Testis (tissue), 3 donors: ENCODE measurements around the gene ICA1L. TPM values are rescaled to one million over a fixed set of nuclear protein-coding genes. Genes with fewer than 3 reads are reported as not detected.

Source experiments
- DNase-seq: peaks from one replicate; pipeline ENCODE4 v3.0.0-alpha.2; 2019
- H3K27ac ChIP-seq, 2 donors: fragments of 200-600 bp; sonication (generic); one replicate each; pipeline ENCODE4 v1.5.1; 2019
- H3K27me3 ChIP-seq: fragments of 200-600 bp; sonication (generic); one replicate; pipeline ENCODE4 v1.5.1; 2019
- H3K36me3 ChIP-seq: fragments of 200-600 bp; sonication (generic); one replicate; pipeline ENCODE4 v1.5.1; 2017; ENCODE audit warnings: low read depth; ENCODE audit errors: missing control alignments
- H3K4me1 ChIP-seq: fragments of 200-600 bp; sonication (generic); one replicate; pipeline ENCODE4 v1.5.1; 2019
- H3K4me3 ChIP-seq, 2 donors: fragments of 200-600 bp; sonication (generic); one replicate each; pipeline ENCODE4 v1.5.1; 2017 to 2019
- H3K9me3 ChIP-seq: fragments of 200-600 bp; sonication (generic); one replicate; pipeline ENCODE4 v1.5.1; 2017
- POLR2A ChIP-seq: fragments of 450-650 bp; IDR thresholded peaks from one replicate; pipeline ENCODE4 v1.6.1; 2017; ENCODE audit warnings: antibody characterized with exemption, mild to moderate bottlenecking, moderate library complexity
- WGBS, 2 donors: methylation state at CpG; one replicate each; pipeline ENCODE4 v1.1.5; 2018; 5-methylcytosine and 5-hydroxymethylcytosine counted together
- intact Hi-C: fragments of 100-400 bp; cut with DNase I; formaldehyde crosslinking; loops from one replicate; pipeline ENCODE4 v1.15.1; 2023; ENCODE audit warnings: low total_unique reads
- polyA plus RNA-seq: library from polyadenylated mRNA; stranded (reverse); fragments of 350-450 nt; fragmentation: Illumina TruSeq; extraction: RNeasy Lipid Tissue Mini Kit (QIAGEN cat#74804); gene quantifications from one replicate; pipeline ENCODE4 v1.2.3, GENCODE V29; 2014; ENCODE audit warnings: low read depth, low replicate concordance; ENCODE audit not compliant: insufficient read depth
- total RNA-seq, 2 donors: library from RNA; depleted of rRNA; stranded (reverse); fragments of >200 nt; gene quantifications; one replicate each; pipeline ENCODE4 v1.2.3, GENCODE V29; 2016
- TF ChIP-seq, protein P1 (sequence below), 3 experiments: fragments of 450-650 bp in 2 of 3; fragments of 200-600 bp in 1 of 3; sonication (generic) in 1 of 3; IDR thresholded peaks; one replicate each; pipeline ENCODE4 v1.5.1; 2016 to 2019; ENCODE audit warnings: antibody characterized with exemption in 3 of 3, mild to moderate bottlenecking in 2 of 3, moderate library complexity in 1 of 3

The ICA1L gene
- total and polyA plus RNA-seq, 3 donors from 2014 or later, result 18.9 to 41.8 (median 36.0) TPM

DNA sequence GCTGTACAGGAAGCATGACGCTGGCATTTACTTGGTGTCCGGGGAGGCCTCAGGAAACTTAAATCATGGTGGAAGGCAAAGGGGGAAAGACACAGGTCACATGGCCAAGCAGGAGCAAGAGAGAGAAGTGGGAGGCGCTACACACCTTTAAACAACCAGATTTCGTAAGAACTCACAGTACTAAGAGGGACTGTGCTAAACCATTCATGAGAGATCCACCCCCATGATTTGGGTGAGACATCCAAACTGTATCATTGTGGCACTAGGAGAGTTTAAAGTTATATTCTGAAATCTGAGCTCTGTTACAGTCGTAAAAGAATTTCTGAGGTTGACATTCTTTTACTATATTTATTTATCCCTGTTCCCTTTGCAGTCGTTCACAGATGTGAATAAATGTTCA, 116.6 kb downstream of the ICA1L start:
- Histone ChIP-seq H3K27me3 (no peaks in the 10 kb centered on the region), H3K27ac (no peak overlapping the region), H3K36me3 (no peaks in the 10 kb centered on the region), H3K4me1 (no peaks in the 10 kb centered on the region), H3K4me3 (no peak overlapping the region), H3K9me3 (no peaks in the 10 kb centered on the region)
- TF ChIP-seq, protein P1, sequence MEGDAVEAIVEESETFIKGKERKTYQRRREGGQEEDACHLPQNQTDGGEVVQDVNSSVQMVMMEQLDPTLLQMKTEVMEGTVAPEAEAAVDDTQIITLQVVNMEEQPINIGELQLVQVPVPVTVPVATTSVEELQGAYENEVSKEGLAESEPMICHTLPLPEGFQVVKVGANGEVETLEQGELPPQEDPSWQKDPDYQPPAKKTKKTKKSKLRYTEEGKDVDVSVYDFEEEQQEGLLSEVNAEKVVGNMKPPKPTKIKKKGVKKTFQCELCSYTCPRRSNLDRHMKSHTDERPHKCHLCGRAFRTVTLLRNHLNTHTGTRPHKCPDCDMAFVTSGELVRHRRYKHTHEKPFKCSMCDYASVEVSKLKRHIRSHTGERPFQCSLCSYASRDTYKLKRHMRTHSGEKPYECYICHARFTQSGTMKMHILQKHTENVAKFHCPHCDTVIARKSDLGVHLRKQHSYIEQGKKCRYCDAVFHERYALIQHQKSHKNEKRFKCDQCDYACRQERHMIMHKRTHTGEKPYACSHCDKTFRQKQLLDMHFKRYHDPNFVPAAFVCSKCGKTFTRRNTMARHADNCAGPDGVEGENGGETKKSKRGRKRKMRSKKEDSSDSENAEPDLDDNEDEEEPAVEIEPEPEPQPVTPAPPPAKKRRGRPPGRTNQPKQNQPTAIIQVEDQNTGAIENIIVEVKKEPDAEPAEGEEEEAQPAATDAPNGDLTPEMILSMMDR (IDR thresholded peaks at IDR 0.05), result no peak
- no peak for TF ChIP-seq POLR2A
- WGBS, 2 donors, result 86 to 90% methylated on average over 6 of the region's 6 CpGs
- no peak for DNase-seq
- intact Hi-C loops, result no loop called here

DNA sequence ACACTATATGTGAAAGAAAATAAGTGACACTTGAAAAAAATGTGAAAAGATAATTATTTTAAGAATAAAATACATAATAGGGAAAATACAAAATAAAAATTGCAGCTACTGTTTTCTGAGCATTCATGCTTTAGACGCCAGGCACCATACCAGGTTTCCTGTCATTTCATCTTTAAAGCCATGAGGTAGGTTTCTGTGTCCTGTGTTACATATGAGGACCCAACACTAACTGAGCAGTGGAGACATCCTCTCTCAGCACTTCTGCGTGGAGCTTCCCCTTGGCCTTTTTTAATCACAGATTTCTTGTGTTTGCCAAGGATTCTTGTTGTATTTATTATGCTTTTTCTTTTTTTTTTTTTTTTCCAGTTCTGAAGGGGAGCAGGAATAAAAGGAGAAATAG, 119.5 kb downstream of the ICA1L start:
- Histone ChIP-seq H3K4me1 (no peaks in the 10 kb centered on the region), H3K27me3 (no peaks in the 10 kb centered on the region), H3K9me3 (no peaks in the 10 kb centered on the region), H3K4me3 (no peak overlapping the region), H3K36me3 (no peaks in the 10 kb centered on the region), H3K27ac (no peak overlapping the region)
- no peak for TF ChIP-seq POLR2A
- TF ChIP-seq, protein P1 (IDR thresholded peaks at IDR 0.05), result no peak
- intact Hi-C loops, result no loop called here
- DNase-seq, result no peak
- 64 to 73% methylated on average over 2 of the region's 2 CpGs for WGBS, 2 donors

DNA sequence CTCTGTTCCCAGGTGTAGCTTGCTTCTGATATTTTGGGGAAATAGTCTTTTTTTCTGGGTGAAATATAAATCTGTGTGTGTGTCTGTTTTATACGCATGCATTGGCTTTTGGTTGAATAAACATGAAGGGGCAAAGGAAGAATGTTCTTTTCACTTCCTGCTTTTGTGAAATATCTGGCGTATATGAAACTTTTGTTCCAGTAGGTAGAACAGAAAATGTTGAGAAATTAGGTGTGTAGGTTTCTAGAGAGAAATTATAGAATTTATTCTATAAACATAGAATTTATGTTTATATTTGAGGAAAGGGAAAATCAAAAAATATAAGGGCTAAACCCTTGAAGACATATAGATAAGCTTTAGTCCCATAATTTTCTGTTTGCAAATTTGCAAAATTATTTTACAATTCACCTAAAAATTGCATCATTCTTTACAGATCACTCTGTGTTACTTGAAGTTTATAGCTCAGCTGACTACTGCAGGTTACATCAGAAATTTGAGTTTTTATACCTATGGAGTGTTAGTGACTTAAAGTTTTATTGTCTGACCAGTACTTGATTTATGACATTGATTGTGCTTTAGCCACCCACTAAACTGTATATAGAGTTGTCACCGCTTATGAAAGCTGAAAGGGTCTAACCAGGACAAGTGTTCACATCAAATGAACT, 120.7 kb downstream of the ICA1L start:
- H3K4me1 ChIP-seq, result no peaks in the 10 kb centered on the region
- no peaks in the 10 kb centered on the region for H3K9me3 ChIP-seq
- no peak overlapping the region for H3K4me3 ChIP-seq
- intact Hi-C loops, result no loop called here
- TF ChIP-seq, protein P1 (IDR thresholded peaks at IDR 0.05), result no peak
- TF ChIP-seq POLR2A, result no peak
- H3K27me3 ChIP-seq, result no peaks in the 10 kb centered on the region
- DNase-seq, result no peak
- 90 to 92% methylated on average over 3 of the region's 3 CpGs for WGBS, 2 donors
- no peaks in the 10 kb centered on the region for H3K36me3 ChIP-seq
- no peak overlapping the region for H3K27ac ChIP-seq

DNA sequence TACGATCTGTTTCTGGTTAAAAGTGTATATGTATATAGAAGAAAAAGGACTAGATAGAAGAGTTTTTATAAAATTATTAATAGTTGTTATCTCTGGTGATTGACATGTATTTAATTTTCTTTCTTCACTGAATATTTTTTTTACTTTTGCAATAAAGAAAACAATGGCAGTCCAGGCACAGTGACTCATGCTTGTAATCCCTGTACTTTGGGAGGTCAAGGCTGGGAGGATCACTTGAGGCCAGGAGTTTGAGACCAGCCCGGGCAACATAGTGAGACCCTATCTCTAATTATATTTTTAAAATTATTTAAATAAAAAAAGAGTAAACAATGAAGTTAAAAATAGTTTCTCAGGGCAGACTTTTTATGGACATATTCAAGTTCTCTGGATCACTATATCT, 122.1 kb downstream of the ICA1L start:
- Histone ChIP-seq H3K9me3 (no peaks in the 10 kb centered on the region), H3K27me3 (no peaks in the 10 kb centered on the region), H3K27ac (no peak overlapping the region), H3K36me3 (no peaks in the 10 kb centered on the region), H3K4me1 (no peaks in the 10 kb centered on the region), H3K4me3 (no peak overlapping the region)
- intact Hi-C loops, result no loop called here
- DNase-seq, result no peak
- 79 to 81% methylated on average over 2 of the region's 2 CpGs for WGBS, 2 donors
- TF ChIP-seq POLR2A, result no peak
- TF ChIP-seq, protein P1 (IDR thresholded peaks at IDR 0.05), result no peak

DNA sequence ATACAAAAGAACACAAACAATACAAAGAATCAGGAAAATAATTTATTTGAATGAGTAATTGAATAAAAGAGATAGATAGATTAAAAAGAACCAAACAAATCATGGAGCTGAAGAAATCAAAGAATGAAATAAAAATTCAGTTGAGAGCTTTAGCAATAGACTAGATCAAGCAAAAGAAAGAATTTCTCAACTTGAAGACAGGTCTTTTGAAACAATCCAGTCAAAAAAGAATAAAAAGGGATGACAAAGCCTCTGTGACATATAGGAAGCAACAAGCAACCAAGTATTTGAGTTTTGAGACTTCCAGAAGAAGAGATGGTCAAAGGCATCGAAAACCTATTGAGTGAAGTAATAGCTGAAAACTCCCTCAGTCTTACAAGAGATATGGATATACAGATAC, 128.0 kb downstream of the ICA1L start:
- intact Hi-C loops, result no loop called here
- no peaks in the 10 kb centered on the region for H3K27me3 ChIP-seq
- 95 to 100% methylated on average over 1 of the region's 1 CpG for WGBS, 2 donors
- H3K4me3 ChIP-seq, result no peak overlapping the region
- H3K9me3 ChIP-seq, result no peaks in the 10 kb centered on the region
- H3K27ac ChIP-seq, result no peak overlapping the region
- TF ChIP-seq, protein P1 (IDR thresholded peaks at IDR 0.05), result no peak
- no peak for TF ChIP-seq POLR2A
- no peaks in the 10 kb centered on the region for H3K36me3 ChIP-seq
- no peak for DNase-seq
- no peaks in the 10 kb centered on the region for H3K4me1 ChIP-seq
